ENCODE data around the gene TSTD1. TPM values are rescaled to one million over a fixed set of nuclear protein-coding genes. Genes with fewer than 3 reads are reported as not detected.
"Not testable (repeated sequence)": the region's sequence is repeated elsewhere in the genome, so short reads cannot be mapped to it uniquely, and the experiment has no call there.

Gene TSTD1
- polyA plus RNA-seq, 12 donors, result 18.6 to 33.2 (median 23.2) TPM; not detected in 1

GRCh38 chr1:161072751-161073449 is 34.1 kb upstream of the TSTD1 start:
- DNase-seq, result no peak

GRCh38 chr1:161071886-161072371 is 33.2 kb upstream of the TSTD1 start:
- DNase-seq, result peak; percentile 35

GRCh38 chr1:161070761-161071160 is 32.0 kb upstream of the TSTD1 start:
- no peak for DNase-seq

GRCh38 chr1:161069731-161070270 is 31.0 kb upstream of the TSTD1 start, which contains the start of gene ARHGAP30:
TSS of gene ARHGAP30 (minus strand) at chr1:161069891. CDS start at chr1:161069624, 267 bp downstream.
- DNase-seq, result peak; percentile 11

- DNase-seq, result no peak
These were observed 30.5 kb upstream of the TSTD1 start for GRCh38 chr1:161069241-161069640.

GRCh38 chr1:161068306-161069234 is 29.8 kb upstream of the TSTD1 start:
- peak; percentile 37 for DNase-seq

GRCh38 chr1:161066694-161067093 is 27.9 kb upstream of the TSTD1 start:
- DNase-seq, result no peak

GRCh38 chr1:161065681-161066080 is 26.9 kb upstream of the TSTD1 start:
- not testable (repeated sequence) for DNase-seq

GRCh38 chr1:161063936-161064335 is 25.2 kb upstream of the TSTD1 start:
- not testable (repeated sequence) for DNase-seq

GRCh38 chr1:161061419-161061818 is 22.7 kb upstream of the TSTD1 start:
- DNase-seq, result no peak

GRCh38 chr1:161059293-161059692 is 20.5 kb upstream of the TSTD1 start:
- no peak for DNase-seq

GRCh38 chr1:161054805-161055204 is 16.0 kb upstream of the TSTD1 start:
- DNase-seq, result no peak

GRCh38 chr1:161054232-161054631 is 15.5 kb upstream of the TSTD1 start:
- DNase-seq, result no peak

GRCh38 chr1:161052899-161053298 is 14.1 kb upstream of the TSTD1 start:
- no peak for DNase-seq

GRCh38 chr1:161051219-161051618 is 12.5 kb upstream of the TSTD1 start:
- no peak for DNase-seq

- DNase-seq, result no peak
These were observed 10.4 kb upstream of the TSTD1 start for GRCh38 chr1:161048949-161049722.

- no peak for DNase-seq
These were observed 9.0 kb upstream of the TSTD1 start for GRCh38 chr1:161047436-161048420.

- DNase-seq, result no peak
These were observed 8.0 kb upstream of the TSTD1 start for GRCh38 chr1:161046605-161047228.

- DNase-seq, result peak; percentile 98
These were observed 7.2 kb upstream of the TSTD1 start, which contains the start of gene USF1 for GRCh38 chr1:161045736-161046604. TSS of gene USF1 (minus strand) at chr1:161045977. CDS start at chr1:161043275, 2,702 bp downstream.

Data from muscle of arm (tissue), 12 donors.